Measurements from ENCODE around the gene CLDN3.
"Not testable (repeated sequence)": the region's sequence is repeated elsewhere in the genome, so short reads cannot be mapped to it uniquely, and the experiment has no call there.

CLDN3 gene

DNA sequence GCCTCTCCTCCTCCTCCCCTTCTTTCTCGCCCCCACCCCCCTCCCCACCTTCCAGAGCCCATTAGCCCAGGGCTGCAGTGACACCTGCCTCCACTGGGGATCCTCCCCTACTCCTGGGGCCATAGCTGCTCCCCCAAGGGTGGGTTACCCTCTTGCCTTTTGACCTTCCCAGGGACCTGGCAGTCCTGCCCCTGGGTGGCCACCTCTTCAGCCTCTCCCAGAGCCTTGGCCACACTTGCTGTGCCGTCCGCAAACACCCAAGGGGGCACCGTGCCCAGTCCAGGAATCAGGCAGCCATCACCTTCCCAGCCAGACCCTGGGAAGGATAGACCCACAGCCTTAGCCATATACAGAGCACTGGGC is 40.9 kb upstream of the CLDN3 start:
- no peak for DNase-seq
- TF ChIP-seq, protein P1, sequence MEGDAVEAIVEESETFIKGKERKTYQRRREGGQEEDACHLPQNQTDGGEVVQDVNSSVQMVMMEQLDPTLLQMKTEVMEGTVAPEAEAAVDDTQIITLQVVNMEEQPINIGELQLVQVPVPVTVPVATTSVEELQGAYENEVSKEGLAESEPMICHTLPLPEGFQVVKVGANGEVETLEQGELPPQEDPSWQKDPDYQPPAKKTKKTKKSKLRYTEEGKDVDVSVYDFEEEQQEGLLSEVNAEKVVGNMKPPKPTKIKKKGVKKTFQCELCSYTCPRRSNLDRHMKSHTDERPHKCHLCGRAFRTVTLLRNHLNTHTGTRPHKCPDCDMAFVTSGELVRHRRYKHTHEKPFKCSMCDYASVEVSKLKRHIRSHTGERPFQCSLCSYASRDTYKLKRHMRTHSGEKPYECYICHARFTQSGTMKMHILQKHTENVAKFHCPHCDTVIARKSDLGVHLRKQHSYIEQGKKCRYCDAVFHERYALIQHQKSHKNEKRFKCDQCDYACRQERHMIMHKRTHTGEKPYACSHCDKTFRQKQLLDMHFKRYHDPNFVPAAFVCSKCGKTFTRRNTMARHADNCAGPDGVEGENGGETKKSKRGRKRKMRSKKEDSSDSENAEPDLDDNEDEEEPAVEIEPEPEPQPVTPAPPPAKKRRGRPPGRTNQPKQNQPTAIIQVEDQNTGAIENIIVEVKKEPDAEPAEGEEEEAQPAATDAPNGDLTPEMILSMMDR (IDR thresholded peaks at IDR 0.05; ENCODE audit: low read depth, low read length, missing control alignments) = peak; percentile 8
- Histone ChIP-seq H3K27me3 (replicated peaks) (no peaks in the 10 kb centered on the region), H3K27ac (no peak overlapping the region), H3K36me3 (replicated peaks) (no peaks in the 10 kb centered on the region), H3K4me3 (ENCODE audit: low read depth, low read length) (no peak overlapping the region)
- in situ Hi-C loops (cut with HindIII; ENCODE audit: low pct_ligation_motif_present, low sequenced_read_pairs) = no loop called here

DNA sequence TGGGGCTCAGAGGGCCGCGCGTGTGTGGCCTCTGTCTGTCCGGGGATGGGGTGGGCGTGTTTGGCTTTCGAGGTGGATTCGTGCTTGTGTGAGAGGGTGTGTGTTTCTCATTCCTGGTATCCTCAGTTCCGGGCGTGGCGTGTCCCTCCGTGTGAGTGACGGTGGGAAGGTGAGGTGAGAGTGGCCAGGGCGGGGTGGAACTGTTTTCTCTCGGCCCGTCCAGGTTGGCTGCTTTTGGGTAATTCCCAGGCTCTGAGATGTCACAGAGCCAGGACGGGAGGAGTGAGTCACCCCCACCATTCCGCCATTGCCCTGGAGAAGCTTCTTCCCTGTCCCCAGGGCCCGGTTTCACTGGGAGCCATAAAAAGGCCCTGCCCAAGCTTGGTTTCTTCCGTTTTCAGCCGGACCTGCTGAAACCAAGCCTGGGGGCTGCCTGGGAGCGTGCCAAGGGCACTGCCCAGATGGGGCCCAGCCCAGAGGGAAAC is 39.4 kb upstream of the CLDN3 start:
- Histone ChIP-seq H3K27me3 (replicated peaks) (no peaks in the 10 kb centered on the region), H3K4me3 (ENCODE audit: low read depth, low read length) (no peak overlapping the region), H3K36me3 (replicated peaks) (no peaks in the 10 kb centered on the region), H3K27ac (no peak overlapping the region)
- no peak for DNase-seq
- TF ChIP-seq, protein P1 (IDR thresholded peaks at IDR 0.05; ENCODE audit: low read depth, low read length, missing control alignments) = no peak
- in situ Hi-C loops (cut with HindIII; ENCODE audit: low pct_ligation_motif_present, low sequenced_read_pairs) = no loop called here

DNA sequence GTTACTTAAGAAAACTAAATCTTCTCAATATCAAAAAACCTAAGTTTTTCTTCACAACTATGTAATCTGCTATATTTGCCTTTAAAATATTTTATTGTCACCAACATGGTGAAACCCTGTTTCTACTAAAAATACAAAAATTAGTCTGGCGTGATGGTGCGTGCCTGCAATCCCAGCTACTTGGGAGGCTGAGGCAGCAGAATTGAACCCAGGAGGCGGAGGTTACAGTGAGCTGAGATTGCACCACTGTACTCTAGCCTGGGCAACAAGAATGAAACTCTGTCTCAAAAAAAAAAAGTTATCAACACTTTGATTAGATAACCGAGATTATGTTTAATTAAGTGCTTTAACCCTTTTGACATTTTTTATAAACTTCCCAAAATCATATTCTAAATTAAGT is 32.4 kb upstream of the CLDN3 start:
- TF ChIP-seq, protein P1 (IDR thresholded peaks at IDR 0.05; ENCODE audit: low read depth, low read length, missing control alignments) = no peak

DNA sequence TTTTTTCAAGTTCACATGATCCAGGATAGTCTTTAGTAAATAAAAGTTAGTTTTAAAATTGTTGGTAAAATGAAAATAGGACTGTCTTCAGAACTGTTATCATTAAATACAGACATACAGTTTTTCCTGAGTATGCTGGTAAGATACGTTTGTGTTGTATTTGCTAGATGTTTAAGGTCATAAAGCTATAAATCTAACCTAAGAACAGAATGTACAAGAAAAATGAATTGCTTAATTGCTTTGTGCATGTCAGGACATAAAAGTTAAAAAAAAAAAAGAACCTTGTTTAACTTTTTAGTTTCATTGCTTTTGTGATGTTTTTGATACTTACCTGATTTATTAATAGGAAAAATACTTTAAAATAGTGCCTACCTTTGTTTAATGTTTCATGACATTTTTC is 31.5 kb upstream of the CLDN3 start:
- H3K27ac ChIP-seq = no peak overlapping the region
- in situ Hi-C loops (cut with HindIII; ENCODE audit: low pct_ligation_motif_present, low sequenced_read_pairs) = no loop called here
- TF ChIP-seq, protein P1 (IDR thresholded peaks at IDR 0.05; ENCODE audit: low read depth, low read length, missing control alignments) = no peak
- no peak for DNase-seq
- no peak overlapping the region for H3K4me3 ChIP-seq (ENCODE audit: low read depth, low read length)
- no peaks in the 10 kb centered on the region for H3K27me3 ChIP-seq (replicated peaks)
- no peaks in the 10 kb centered on the region for H3K36me3 ChIP-seq (replicated peaks)

More for the DNA sequence above, 32.4 kb upstream of the CLDN3 start:
- no peak for DNase-seq
- Histone ChIP-seq H3K36me3 (replicated peaks) (no peaks in the 10 kb centered on the region), H3K4me3 (ENCODE audit: low read depth, low read length) (no peak overlapping the region), H3K27ac (no peak overlapping the region), H3K27me3 (replicated peaks) (no peaks in the 10 kb centered on the region)
- in situ Hi-C loops (cut with HindIII; ENCODE audit: low pct_ligation_motif_present, low sequenced_read_pairs) = no loop called here

DNA sequence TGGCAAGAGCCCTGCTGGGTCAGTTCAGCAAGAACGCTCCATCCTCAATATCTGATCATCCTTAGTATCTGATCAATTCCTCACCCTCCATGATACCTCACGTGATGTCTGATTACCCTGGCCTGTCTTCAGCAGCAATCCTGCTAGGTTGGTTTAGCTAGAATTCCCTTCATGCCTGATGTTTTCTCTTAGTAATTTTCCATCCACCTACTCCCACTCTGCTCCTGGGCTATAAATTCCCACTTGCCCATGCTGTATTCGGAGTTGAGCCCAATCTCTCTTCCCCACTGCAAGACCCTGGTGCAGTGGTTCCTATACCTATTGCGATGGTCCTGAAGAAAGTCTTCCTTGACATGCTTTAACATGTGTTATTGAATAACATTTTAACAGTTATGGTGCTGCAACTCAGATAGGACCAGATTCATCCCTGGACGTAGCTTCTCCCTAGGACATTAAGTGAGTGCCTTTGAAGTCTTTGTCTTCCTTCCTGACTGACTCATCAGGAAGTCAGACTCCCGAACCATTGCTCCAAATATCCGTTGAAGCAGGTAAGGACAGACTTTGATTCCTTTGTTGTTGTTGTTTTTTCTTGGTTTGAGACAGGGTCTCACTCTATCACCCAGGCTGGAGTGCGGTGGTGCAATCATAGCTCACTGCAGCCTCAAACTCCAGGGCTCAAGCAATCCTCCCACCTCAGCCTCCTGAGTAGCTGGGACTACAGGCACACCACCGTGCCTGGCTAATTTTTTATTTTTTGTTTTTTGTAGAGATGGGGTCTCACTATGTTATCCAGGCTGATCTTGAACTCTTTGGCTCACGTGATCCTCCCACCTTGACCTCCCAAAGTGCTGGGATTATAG is 29.4 kb upstream of the CLDN3 start:
- no peaks in the 10 kb centered on the region for H3K27me3 ChIP-seq (replicated peaks)
- in situ Hi-C loops (cut with HindIII; ENCODE audit: low pct_ligation_motif_present, low sequenced_read_pairs) = no loop called here
- no peak overlapping the region for H3K27ac ChIP-seq
- no peak overlapping the region for H3K4me3 ChIP-seq (ENCODE audit: low read depth, low read length)
- H3K36me3 ChIP-seq (replicated peaks) = no peaks in the 10 kb centered on the region
- TF ChIP-seq, protein P1 (IDR thresholded peaks at IDR 0.05; ENCODE audit: low read depth, low read length, missing control alignments) = no peak
- DNase-seq = no peak

DNA sequence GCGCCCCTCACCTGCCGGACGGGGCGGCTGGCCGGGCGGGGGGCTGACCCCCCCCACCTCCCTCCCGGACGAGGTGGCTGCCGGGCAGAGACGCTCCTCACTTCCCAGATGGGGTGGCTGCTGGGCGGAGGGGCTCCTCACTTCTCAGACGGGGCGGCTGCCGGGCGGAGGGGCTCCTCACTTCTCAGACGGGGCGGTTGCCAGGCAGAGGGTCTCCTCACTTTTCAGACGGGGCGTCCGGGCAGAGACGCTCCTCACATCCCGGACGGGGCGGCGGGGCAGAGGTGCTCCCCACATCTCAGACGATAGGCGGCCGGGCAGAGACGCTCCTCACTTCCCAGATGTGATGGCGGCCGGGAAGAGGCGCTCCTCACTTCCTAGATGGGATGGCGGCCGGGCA is 27.1 kb upstream of the CLDN3 start:
- H3K36me3 ChIP-seq (replicated peaks); H3K27me3 ChIP-seq (replicated peaks); DNase-seq; H3K27ac ChIP-seq; H3K4me3 ChIP-seq (ENCODE audit: low read depth, low read length); in situ Hi-C loops (cut with HindIII; ENCODE audit: low pct_ligation_motif_present, low sequenced_read_pairs): not testable (repeated sequence)

DNA sequence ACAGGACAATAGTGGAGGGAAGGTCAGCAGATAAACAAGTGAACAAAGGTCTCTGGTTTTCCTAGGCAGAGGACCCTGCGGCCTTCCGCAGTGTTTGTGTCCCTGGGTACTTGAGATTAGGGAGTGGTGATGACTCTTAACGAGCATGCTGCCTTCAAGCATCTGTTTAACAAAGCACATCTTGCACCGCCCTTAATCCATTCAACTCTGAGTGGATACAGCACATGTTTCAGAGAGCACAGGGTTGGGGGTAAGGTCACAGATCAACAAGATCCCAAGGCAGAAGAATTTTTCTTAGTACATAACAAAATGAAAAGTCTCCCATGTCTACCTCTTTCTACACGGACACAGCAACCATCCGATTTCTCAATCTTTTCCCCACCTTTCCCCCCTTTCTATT is 26.6 kb upstream of the CLDN3 start:
- H3K27me3 ChIP-seq (replicated peaks); H3K36me3 ChIP-seq (replicated peaks); DNase-seq; in situ Hi-C loops (cut with HindIII; ENCODE audit: low pct_ligation_motif_present, low sequenced_read_pairs); H3K27ac ChIP-seq; H3K4me3 ChIP-seq (ENCODE audit: low read depth, low read length): not testable (repeated sequence)

DNA sequence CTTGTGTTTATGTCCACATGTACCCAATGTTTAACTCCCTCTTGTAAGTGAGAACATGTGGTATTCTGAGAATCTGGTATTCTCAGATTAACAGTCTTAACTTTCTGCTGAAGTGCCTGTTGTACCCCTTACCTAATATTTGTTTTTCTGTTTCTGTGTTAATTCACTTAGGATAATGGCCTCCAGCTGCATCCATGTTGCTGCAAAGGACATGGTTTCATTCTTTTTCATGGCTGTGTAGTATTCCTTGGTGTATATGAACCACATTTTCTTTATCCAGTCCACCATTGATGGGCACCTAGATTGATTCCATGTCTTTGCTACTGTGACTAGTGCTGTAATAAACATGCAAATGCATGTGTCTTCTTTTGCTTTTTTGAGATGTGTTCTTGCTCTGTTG is 25.1 kb upstream of the CLDN3 start:
- H3K27ac ChIP-seq; H3K27me3 ChIP-seq (replicated peaks); H3K4me3 ChIP-seq (ENCODE audit: low read depth, low read length); DNase-seq; in situ Hi-C loops (cut with HindIII; ENCODE audit: low pct_ligation_motif_present, low sequenced_read_pairs); H3K36me3 ChIP-seq (replicated peaks): not testable (repeated sequence)

DNA sequence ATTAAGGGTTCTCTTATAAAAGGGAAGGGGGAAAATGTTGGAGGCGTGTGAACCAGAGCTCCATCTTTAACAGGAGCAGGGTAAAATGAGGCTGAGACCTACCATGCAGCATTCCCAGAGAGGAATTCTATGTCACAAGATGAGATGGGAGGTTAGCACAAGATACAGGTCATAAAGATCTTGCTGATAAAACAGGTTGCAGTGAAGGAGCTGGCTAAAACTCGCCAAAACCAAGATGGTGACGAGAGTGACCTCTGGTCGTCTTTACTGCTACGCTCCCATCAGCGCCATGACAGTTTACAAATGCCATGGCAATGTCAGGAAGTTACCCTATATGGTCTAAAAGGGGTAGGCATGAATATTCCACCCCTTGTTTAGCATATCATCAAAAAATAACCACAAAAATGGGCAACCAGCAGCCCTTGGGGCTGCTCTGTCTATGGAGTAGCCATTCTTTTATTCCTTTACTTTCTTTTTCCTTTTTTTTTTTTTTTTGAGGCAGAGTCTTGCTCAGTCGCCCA is 21.2 kb upstream of the CLDN3 start:
- DNase-seq; H3K27me3 ChIP-seq (replicated peaks); H3K36me3 ChIP-seq (replicated peaks); H3K4me3 ChIP-seq (ENCODE audit: low read depth, low read length); H3K27ac ChIP-seq; in situ Hi-C loops (cut with HindIII; ENCODE audit: low pct_ligation_motif_present, low sequenced_read_pairs): not testable (repeated sequence)

Measured in brain microvascular endothelial cell (primary cell).